GM21529 (cell line): ENCODE data around the gene UTY.

Experiments used
- ATAC-seq: cut with Tn5 transposase; IDR thresholded peaks from one replicate; pipeline ENCODE4 v1.9.1; 2021; ENCODE audit not compliant: unreplicated experiment

Gene UTY

DNA sequence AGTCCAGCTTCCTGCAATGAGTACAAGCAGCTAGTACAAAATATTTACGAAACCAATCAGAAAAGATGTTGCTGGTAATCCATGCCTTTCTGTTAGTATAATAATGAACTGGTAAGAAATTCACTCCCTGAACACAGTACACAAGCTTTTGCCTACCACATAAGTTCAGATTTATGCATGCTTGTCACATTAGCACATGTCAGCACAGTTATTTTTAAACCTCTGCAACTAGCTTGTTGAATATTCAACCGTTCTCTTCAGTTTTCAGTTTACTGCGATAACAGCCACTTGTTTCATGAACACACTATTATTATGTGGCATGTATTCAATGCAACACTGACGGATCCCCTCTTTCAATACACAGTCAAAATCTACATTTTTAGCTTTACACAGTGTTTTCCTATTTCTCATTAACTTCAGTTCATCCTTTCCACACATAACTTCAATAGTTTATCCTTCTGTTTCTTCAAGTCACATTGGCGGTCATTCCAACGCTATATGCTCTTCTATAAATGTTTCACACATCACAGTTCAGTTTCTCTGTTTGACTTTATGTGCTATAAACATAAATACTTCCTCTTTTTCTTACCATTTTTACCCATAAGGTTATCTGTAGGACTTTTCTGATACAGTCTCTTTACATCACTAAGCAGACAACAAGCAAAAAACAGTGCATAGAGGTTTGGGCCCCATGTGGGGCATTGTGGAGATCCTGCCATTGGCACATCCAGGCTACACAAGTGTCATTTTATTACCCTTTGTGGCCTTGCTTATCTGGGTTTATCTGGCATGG, 62.8 kb downstream of the UTY start:
- no peak for ATAC-seq

DNA sequence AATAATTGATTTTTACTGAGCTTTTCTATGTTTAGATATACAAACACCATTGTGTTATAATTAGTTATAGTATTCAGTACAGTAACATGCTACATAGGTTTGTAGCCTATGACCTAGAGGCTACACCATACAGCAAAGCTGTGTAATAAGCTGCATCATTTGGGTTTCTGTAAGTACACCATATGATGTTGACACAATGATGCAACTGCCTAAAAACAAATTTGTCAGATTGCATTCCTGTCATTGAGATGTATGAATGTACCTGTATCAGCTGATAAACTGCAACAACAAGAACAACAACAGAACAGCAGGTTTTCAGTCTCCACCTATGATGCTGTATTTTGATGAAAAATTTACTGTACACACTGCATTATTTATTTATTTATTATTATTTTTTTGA, 64.3 kb downstream of the UTY start:
- no peak for ATAC-seq

DNA sequence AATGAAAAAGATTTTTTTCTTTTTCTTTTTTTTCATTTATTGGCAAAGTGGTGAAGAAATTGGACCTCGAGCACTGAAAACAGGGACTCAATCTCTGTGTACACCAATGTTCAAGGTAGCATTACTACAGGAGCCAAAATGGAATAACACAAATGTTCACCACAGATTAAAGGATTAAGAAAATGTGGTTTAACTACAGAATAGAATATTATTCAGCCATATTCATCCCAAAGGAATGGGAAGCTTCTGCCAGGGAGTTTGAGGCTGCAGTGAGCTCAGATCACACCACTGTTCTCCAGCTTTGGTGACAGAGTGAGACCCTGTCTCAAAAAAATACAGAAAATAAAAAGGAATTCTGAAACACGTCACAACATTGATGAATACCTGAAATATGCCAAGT, 81.0 kb downstream of the UTY start:
- no peak for ATAC-seq

DNA sequence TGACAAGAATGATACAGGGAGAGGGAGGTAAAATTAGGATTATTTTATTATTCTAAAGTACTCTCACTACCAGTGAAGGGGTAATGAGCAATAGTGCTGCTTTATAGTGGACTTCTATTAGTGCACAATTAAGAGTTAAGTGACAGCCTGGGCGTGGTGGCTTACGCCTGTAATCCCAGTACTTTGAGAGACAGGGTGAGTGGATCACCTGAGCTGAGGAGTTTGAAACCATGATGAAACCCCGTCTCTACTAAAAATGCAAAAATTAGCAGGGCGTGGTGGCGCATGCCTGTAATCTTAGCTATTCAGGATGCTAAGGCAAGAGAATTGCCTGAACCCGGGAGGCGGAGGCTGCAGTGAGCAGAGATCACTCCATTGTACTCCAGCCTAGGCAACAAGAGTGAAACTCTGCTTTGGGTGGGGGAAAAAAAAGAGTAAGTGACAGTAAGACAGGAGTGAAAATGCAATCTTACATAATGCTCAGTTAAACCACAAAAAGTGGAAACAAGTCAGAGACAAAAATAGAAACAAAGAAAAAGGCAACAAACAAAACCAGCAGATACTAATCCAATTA, 98.6 kb downstream of the UTY start:
- ATAC-seq, result no peak

DNA sequence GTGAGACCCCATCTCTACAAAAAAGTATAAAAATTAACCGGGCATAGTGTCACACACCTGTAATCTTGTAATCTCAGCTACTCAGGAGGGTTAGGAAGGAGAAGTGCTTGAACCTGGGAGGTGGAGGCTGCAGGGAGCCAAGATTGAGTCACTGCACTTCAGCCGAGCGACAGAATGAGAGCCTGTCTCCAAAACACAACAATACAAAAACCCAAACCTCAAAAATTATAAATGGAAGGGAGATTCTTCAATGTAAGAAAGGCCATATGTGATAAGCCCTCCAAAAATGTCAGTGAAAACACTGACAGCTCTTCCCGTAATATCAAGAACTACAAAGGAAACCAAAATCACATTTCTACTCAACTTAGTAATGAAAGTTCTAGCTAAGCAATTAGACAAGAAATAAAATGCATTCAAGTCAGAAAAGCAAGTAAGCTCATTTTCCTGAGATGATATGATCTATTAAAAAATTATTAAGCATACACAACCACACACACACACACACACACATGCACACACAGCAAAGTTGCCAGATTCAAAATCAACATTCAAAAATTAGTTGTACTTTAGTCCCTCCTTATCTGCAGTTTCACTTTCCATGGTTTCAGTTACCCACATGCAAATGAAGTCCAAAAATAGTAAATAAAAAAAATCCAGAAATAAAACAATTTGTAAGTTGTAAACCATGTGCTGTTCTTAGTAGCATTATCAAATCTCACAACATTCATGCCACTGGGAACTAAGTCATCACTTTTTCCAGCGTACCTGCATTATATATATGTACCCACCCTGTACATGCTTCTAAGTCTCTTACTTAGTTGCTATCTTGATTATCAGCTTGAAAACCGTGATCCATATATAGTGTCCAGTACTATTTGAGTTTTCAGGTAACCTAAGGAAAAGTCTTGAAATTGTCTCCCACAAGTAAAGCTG, 108.7 kb downstream of the UTY start:
- no peak for ATAC-seq

DNA sequence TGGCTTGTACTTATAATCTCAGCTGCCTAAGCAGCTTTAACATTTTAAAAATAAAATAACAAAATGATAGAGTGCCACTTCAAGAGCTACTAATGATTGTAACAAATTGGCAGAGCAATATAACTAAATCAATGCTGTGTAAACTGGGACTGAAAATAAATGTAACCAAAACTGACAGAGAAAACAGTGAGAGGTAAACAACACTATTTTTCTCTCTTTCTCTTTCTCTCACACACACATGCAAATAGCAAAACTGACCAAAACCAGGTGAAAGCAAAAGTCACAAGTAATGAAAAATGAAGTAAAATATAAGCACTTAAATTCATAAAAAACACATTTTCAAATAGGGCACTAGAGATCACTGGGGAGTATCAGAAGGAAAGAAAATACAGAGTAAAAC, 109.6 kb downstream of the UTY start:
- ATAC-seq, result no peak

DNA sequence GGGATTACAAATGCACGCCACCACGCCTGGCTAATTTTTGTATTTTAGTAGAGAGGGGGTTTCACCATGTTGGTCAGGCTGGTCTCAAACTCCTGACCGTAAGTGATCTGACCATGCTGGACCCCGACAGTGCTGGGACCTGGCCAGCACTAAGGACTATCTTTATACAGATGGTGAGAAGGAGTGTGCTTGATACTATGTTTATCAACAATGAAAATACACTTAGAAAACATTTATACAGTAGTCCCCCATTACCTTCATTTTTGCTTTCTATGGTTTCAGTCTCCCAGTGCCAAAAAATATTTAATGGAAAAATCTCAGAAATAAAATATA, 111.4 kb downstream of the UTY start:
- no peak for ATAC-seq

DNA sequence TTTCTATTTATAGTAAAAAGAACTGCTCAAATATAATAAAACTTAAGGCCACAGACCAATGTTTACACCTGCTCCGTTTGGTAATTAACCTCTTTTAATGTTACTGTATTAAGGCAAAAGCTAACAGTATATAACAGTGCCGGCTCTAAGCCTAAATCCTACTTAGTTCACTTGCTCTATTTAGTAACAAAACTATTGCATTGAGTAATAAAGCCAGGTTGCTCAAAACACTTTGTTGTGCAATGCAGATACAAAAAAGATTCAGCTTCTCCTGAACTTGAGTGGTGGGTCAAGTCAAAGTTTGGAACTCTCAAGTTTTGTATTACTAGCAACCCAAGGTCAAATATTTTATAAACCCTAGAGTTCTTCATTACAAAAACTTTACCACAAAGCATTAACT, 116.2 kb downstream of the UTY start:
- ATAC-seq, result no peak

DNA sequence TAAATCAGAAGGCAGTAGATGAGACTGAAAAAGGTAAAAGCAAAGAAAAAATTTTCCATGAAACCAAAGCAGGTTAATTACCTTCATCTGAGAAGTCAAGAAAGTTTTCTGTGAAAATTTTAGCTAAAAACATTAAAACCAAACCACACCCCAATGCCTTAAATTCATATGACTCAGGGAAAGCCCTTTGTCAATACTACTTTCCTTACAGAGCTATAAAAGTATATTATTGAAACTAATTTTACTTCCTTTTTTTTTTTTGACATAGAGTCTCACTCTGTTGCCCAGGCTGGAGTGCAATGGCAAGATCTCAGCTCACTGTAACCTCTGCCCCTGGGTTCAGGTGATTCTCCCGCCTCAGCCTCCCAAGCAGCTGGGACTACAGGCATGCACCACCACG, 117.2 kb downstream of the UTY start:
- ATAC-seq, result no peak

DNA sequence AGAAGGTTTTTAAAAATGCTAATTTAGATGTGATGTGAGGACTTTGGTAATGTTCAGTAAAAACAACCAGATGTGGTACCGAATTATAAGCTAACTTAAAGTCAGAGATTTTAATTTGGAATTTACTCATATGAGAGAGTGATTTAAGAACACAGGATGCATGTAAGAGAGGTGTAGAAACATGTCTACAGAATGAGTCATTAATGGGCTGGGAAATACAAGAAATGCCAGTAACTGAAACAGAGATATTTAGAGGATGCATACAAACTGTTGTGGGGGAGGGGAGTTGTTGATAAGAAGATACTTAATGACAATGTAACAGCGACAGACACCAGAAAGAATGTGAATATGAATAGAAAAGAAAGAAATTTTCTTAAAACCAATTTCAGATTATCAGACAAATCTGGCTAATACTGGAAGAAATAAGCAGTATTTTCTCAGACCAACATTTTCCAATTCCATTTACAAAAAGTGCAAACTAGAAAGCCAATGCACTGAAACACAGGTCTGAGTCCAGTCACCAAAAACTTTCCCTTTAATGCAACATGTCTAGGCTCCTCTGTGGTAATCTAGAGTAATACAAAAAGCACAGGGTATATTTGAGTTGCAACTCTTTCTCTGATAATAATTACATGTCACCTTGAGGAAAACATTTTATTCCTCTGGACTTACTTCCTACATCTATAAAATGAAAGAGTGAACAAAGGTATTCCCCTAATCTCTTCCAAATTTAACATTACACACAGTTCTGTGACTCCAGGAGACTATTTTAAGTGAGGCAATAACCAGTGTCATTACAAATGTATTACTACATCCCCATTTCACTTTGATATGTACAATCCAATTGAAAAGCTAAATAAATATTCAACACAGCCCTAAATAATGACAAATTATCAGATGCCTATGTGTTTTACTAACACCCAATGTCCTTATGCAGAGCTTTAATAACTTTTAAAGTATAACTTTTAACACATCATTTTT, 117.9 kb downstream of the UTY start:
- no peak for ATAC-seq

DNA sequence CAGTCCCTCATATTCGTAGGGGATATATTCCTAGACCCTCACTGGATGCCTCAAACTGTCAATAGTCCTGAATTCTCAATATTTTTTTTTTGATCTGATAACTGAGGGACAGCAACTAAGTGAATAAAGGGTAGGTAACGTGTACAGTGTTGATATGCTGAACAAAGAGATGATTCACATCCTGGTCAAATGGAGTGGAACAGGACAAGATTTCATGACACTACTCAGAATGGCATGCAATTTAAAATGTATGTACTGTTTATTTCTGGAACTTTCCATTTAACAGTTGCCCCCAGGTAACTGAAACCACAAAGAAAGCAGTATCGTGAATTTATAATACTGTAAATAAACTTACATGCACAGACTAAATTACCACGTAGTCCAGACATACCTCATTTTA, 128.4 kb downstream of the UTY start:
- ATAC-seq, result no peak

DNA sequence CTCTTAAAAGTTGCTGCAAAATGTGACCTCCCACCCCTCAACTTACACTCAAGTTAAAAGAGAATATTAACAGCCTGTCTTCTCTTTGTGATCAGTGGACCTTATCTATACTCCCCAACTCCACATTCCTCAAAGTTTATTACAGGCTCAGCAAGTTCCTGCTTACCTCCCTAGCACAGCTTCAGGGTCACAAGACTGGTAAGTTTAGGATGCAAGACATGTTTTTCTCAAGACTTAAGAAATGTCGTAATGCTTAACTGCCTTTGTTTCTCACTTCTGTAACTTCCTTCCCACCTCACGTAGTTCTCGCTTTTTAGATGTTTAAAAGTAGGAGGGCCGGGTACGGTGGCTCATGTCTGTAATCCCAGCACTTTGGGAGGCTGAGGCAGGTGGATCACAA, 132.7 kb downstream of the UTY start:
- no peak for ATAC-seq

DNA sequence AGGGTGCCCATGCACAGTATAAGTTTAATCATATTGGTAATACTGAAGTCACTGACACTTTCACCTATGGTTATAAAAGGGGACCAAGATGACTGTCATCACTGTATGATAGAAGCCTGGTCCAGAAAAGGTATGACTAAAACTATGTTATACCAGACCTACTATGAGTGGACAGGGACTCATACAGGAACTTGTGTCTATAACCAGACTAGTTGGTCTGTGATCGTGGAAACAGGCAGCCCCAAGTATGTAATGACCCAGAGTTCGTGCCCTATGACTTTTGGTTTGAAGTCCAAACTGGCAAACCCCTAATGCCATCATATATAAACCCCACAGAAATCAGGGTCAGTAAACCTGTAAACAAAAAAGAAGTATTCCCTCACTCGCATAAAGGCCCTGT, 134.3 kb downstream of the UTY start:
- no peak for ATAC-seq

DNA sequence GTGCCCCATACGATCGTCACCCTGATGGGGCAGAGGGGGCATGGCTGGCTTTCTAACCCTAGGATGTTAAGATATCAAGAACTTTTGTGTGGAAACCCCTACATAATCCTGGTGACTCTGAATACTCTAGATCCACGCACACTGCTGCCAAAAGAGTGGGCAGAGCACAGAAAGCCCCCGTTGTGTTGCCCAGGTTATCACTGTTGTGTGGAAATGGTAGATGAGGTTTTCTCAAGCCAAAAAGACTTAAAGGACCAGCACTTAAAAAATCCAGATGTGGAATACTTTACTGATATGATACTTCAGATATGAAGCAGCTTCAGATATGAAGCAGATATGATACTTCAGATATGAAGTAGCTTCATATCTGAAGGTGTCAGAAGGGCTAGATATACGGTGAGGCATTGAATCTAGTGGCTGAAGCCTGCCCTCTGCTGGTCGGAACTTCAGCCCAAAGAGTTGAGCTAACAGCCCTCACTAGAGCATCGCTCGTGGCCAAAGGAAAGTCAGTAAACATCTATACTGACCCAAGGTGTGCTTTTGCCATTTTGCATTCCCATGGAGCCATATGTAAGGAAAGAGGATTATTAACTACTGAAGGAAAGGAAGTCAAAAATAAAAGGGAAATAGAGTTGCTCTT, 136.4 kb downstream of the UTY start:
- ATAC-seq, result no peak

DNA sequence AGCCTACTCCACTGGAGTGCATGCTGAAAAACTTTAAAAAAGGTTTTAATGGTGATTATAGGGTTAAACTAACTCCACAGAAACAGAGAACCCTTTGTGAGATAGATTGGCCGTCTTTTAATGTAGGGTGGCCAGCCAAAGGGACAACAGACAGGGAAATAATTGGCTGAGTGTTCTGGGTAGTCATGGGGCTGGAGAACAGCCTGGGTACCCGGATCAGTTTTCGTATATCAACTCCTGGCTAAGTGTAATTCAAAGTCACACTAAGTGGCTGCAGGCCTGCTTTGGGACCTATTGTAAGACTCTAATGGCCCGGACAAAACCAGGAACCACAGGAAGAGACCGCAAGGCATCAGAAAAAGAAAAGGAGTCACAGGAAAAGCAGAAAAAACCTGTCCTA, 139.9 kb downstream of the UTY start:
- ATAC-seq, result no peak

DNA sequence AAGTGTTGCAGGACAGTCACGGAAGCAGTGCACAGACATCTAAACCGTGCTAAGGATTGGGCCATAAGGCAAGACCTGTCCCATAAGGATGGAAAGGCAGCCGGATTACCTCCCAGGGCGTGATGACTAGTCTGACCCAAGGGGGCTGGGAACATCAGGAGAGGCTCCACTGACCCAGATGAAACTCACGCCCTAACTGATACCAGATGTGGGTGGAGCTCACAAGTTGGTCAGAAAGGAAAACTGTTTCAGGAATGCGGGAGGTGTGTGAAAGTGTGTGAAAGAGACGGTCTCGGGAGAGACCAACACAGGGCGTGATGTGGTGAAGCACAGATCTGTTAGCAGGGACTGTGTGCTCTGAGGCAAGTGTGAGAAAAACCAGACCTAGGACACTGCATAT, 140.5 kb downstream of the UTY start:
- no peak for ATAC-seq

DNA sequence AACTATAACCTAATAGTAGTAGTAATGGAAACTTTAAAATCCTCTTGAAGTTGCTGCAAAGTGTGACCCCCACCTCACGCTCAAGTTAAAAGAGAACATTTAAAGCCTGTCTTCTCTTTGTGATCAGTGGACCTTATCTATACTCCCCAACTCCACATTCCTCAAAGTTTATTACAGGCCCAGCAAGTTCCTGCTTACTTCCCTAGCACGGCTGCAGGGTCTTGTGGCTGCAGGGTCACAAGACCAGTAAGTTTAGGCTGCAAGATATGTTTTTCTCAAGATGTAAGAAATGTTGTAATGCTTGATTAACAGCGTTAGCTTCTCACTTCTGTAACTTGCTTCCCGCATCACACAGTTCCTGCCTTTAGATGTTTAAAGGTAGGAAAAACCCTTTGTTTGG, 141.1 kb downstream of the UTY start:
- no peak for ATAC-seq

DNA sequence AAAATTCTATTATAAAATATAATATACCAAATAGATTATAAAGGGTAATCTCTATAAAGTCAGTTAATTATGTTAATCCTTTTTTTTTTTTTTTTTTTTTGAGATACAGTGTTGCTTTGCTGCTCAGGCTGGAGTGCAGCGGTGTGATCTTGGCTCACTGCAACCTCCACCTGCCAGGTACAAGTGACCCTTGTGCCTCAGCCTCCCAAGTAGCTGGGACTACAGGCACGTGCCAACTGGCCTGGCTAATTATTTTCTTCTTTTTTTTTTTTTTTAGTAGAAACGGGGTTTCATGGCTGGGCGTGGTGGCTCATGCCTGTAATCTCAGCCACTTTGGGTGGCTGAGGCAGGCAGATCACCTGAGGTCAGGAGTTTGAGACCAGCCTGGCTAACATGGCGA, 141.9 kb downstream of the UTY start:
- ATAC-seq, result no peak

DNA sequence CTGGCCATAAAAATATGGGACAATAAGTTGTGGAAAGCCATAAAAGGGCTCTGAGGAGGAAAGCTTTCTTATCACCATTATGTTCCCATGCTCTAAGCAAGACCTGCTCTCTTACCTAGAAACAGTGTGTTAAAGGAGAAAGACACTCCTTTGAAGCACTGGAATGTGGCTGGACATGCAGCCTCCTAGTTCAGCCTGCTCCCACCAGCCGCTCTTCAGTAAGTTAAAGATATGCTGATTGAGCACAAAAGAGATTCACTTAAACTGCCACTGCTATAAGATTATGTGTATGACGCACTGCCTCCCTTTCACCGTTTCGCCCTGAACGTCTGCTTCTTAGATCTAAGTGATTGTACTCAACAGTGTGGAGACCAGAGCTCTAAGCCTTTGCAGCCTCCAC, 146.0 kb downstream of the UTY start:
- no peak for ATAC-seq

DNA sequence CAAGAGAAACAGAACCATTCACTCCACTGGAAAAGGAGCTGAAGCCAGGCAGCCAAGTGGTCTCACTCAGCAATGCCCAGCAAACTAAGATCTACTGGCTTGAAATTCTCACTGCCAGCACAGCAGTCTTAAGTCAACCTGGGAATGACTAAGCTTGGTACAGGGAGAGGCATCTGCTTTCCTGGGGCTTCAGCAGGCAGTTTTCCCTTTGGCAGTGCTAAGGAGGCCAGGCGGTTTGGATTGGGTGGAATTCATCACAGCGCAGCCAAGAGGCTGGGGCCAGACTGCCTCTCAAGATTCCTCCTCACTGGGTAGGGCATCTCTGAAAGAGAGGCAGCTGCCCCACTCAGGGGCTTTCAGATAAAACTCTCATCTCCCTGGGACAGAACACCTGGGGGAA, 149.2 kb downstream of the UTY start:
- ATAC-seq, result no peak
